H4 (cell line): ENCODE data around the gene ATP6V1F. TPM values are rescaled to one million over a fixed set of nuclear protein-coding genes. Genes with fewer than 3 reads are reported as not detected.

Source experiments
- DNase-seq: peaks from one replicate; pipeline ENCODE4 v3.0.0-alpha.2; 2015; ENCODE audit warnings: low spot score
- total RNA-seq: library from RNA; depleted of rRNA; stranded (reverse); fragments of >200 nt; shearing (Covaris generic); gene quantifications from 2 replicates; pipeline ENCODE4 v1.2.3, GENCODE V29; 2014

ATP6V1F gene
- total RNA-seq, 1 experiment from 2014 or later = 119 TPM

GRCh38 chr7:128867842-128868623, 5.4 kb downstream of the ATP6V1F start:
- DNase-seq = no peak

- no peak for DNase-seq
Measured at GRCh38 chr7:128868624-128869137, 6.0 kb downstream of the ATP6V1F start.

GRCh38 chr7:128869138-128869943, 6.7 kb downstream of the ATP6V1F start:
- no peak for DNase-seq

- DNase-seq = no peak
Measured at GRCh38 chr7:128869944-128870285, 7.3 kb downstream of the ATP6V1F start.

- DNase-seq = no peak
Measured at GRCh38 chr7:128871050-128871449, 8.4 kb downstream of the ATP6V1F start.

- no peak for DNase-seq
Measured at GRCh38 chr7:128872394-128872824, 9.8 kb downstream of the ATP6V1F start.

GRCh38 chr7:128873234-128873633, 10.6 kb downstream of the ATP6V1F start:
- DNase-seq = no peak

GRCh38 chr7:128874140-128875031, 11.7 kb downstream of the ATP6V1F start:
- DNase-seq = no peak

GRCh38 chr7:128875523-128875948, 12.9 kb downstream of the ATP6V1F start:
- DNase-seq = no peak

- no peak for DNase-seq
Measured at GRCh38 chr7:128876127-128876526, 13.5 kb downstream of the ATP6V1F start.

- no peak for DNase-seq
Measured at GRCh38 chr7:128876586-128876977, 13.9 kb downstream of the ATP6V1F start.

GRCh38 chr7:128876978-128877755, 14.5 kb downstream of the ATP6V1F start:
- DNase-seq = no peak

- DNase-seq = no peak
Measured at GRCh38 chr7:128877756-128878120, 15.1 kb downstream of the ATP6V1F start.

GRCh38 chr7:128878226-128879105, 15.8 kb downstream of the ATP6V1F start:
- no peak for DNase-seq

GRCh38 chr7:128879461-128879938, 16.8 kb downstream of the ATP6V1F start:
- DNase-seq = no peak

- DNase-seq = peak; percentile 64
Measured at GRCh38 chr7:128879939-128880746, 17.5 kb downstream of the ATP6V1F start.

GRCh38 chr7:128880791-128881457, 18.3 kb downstream of the ATP6V1F start:
- no peak for DNase-seq

- no peak for DNase-seq
Measured at GRCh38 chr7:128881458-128882125, 18.9 kb downstream of the ATP6V1F start.
